Measurements from ENCODE around the gene TRABD2B. TPM values are rescaled to one million over a fixed set of nuclear protein-coding genes. Genes with fewer than 3 reads are reported as not detected.

TRABD2B gene
- total and polyA plus RNA-seq, 2 experiments from 2014 or later = 1.6 to 2.0 TPM

GRCh38 chr1:47950471-47950870 lies 46.7 kb downstream of the TRABD2B start:
- Mint-ChIP-seq H3K36me3 (ENCODE audit: low read depth) (no peaks in the 10 kb centered on the region; the same call in 2 of the 3 replicates), H3K27ac (no peak overlapping the region)
- H3K27ac ChIP-seq (ENCODE audit: low read depth) = no peak overlapping the region

More at GRCh38 chr1:47950471-47950870, 46.7 kb downstream of the TRABD2B start:
- DNase-seq (ENCODE audit: low spot score) (no peak), ATAC-seq (no peak)
- Histone ChIP-seq H4K20me1 (replicated peaks; ENCODE audit: insufficient read depth) (peaks cover 11% of the 10 kb centered on the region), H3K4me3 (no peak overlapping the region), H3K4me2 (no peak overlapping the region), H2AFZ (no peak overlapping the region), H3K4me1 (ENCODE audit: insufficient read depth) (no peaks in the 10 kb centered on the region), H3K9me2 (ENCODE audit: insufficient read depth) (no peaks in the 10 kb centered on the region), H3K79me2 (replicated peaks; ENCODE audit: insufficient read depth) (no peaks in the 10 kb centered on the region; the same call in 1 of the 2 replicates), H3F3A (replicated peaks; ENCODE audit: low read depth) (no peaks in the 10 kb centered on the region), H3K36me3 (ENCODE audit: insufficient read depth) (no peaks in the 10 kb centered on the region), H3K27me3 (ENCODE audit: insufficient read depth) (peaks cover 6% of the 10 kb centered on the region; the same call in 1 of the 2 replicates)
- Mint-ChIP-seq H3K4me3 (no peak overlapping the region; the same call in 2 of the 3 replicates), H3K27me3 (ENCODE audit: insufficient read depth, low read depth, poor library complexity) (peaks cover 15% of the 10 kb centered on the region), H3K4me1 (peaks cover 7% of the 10 kb centered on the region), H3K9me3 (peaks cover 7% of the 10 kb centered on the region)
- TF ChIP-seq NANOG (IDR thresholded peaks at IDR 0.05; ENCODE audit: borderline replicate concordance) (no peak), ZNF114 (CRISPR knock-in tag; IDR thresholded peaks at IDR 0.05) (no peak), STAT1 (IDR thresholded peaks at IDR 0.05; ENCODE audit: unreplicated experiment) (no peak), CTCF (conservative IDR thresholded peaks at IDR 0.05; ENCODE audit: low read depth in 2 of 2) (no peak), REST (IDR thresholded peaks at IDR 0.05; ENCODE audit: unreplicated experiment) (no peak), JUNB (IDR thresholded peaks at IDR 0.05; ENCODE audit: unreplicated experiment) (no peak), CREB1 (CRISPR knock-in tag; IDR thresholded peaks at IDR 0.05; ENCODE audit: low read depth) (no peak), ETS1 (IDR thresholded peaks at IDR 0.05) (no peak), EZH2phosphoT487 (IDR thresholded peaks at IDR 0.05; ENCODE audit: unreplicated experiment) (no peak), ZNF331 (CRISPR knock-in tag; IDR thresholded peaks at IDR 0.05; ENCODE audit: low read depth) (no peak), ZNF462 (CRISPR knock-in tag; IDR thresholded peaks at IDR 0.05) (no peak), POLR2AphosphoS5 (IDR thresholded peaks at IDR 0.05; ENCODE audit: low read depth) (no peak), EZH2 (IDR thresholded peaks at IDR 0.05; ENCODE audit: low read depth, unreplicated experiment) (no peak)
